HepG2 (cell line): Measurements from ENCODE around the gene MAT2A. TPM values are rescaled to one million over a fixed set of nuclear protein-coding genes. Genes with fewer than 3 reads are reported as not detected.
A peak's percentile ranks its signal among the peaks of the same experiment; 100 is the strongest.

Experiments used
- ATAD3A ChIP-seq: sonication (generic); formaldehyde crosslinking; IDR thresholded peaks from 2 replicates; pipeline ENCODE4 v1.4.0; 2020; ENCODE audit warnings: missing genetic modification reagents
- GLI4 ChIP-seq: sonication (generic); formaldehyde crosslinking; IDR thresholded peaks from 2 replicates; pipeline ENCODE4 v1.5.1; 2020; ENCODE audit warnings: missing genetic modification reagents, mild to moderate bottlenecking, moderate library complexity, borderline replicate concordance
- GPN1 ChIP-seq: sonication (generic); formaldehyde crosslinking; IDR thresholded peaks from 2 replicates; pipeline ENCODE4 v1.5.1; 2020; ENCODE audit warnings: missing genetic modification reagents, borderline replicate concordance
- ISL2 ChIP-seq: sonication (generic); formaldehyde crosslinking; IDR thresholded peaks from 2 replicates; pipeline ENCODE4 v1.5.0; 2020; ENCODE audit warnings: missing genetic modification reagents
- JUNB ChIP-seq: sonication (generic); formaldehyde crosslinking; IDR thresholded peaks from 2 replicates; pipeline ENCODE4 v1.8.0; 2022; ENCODE audit warnings: missing genetic modification reagents, mild to moderate bottlenecking, borderline replicate concordance
- MATR3 ChIP-seq: sonication (generic); formaldehyde crosslinking; IDR thresholded peaks from 2 replicates; pipeline ENCODE4 v1.4.0; 2020; ENCODE audit warnings: missing genetic modification reagents
- MLXIP ChIP-seq: sonication (generic); formaldehyde crosslinking; IDR thresholded peaks from 2 replicates; pipeline ENCODE4 v1.9.0; 2021; ENCODE audit warnings: missing genetic modification reagents, borderline replicate concordance
- RFXAP ChIP-seq: sonication (generic); formaldehyde crosslinking; IDR thresholded peaks from 2 replicates; pipeline ENCODE4 v1.4.0; 2020; ENCODE audit warnings: missing genetic modification reagents, borderline replicate concordance
- TAF15 ChIP-seq: fragments of 200-400 bp; formaldehyde crosslinking; IDR thresholded peaks from one replicate; pipeline ENCODE4 v1.6.1; 2018; ENCODE audit warnings: mild to moderate bottlenecking, low read depth, low read length; ENCODE audit not compliant: poor library complexity, severe bottlenecking
- TFDP2 ChIP-seq: sonication (generic); formaldehyde crosslinking; IDR thresholded peaks from 2 replicates; pipeline ENCODE4 v1.4.0; 2020; ENCODE audit warnings: missing genetic modification reagents
- THYN1 ChIP-seq: sonication (generic); formaldehyde crosslinking; IDR thresholded peaks from 2 replicates; pipeline ENCODE4 v1.8.1; 2023; ENCODE audit warnings: low read depth, mild to moderate bottlenecking, moderate library complexity, missing genetic modification reagents, borderline replicate concordance
- TP53 ChIP-seq: sonication (generic); formaldehyde crosslinking; conservative IDR thresholded peaks from 2 replicates; pipeline ENCODE4 v1.4.0; 2020; ENCODE audit warnings: missing genetic modification reagents
- ZFP62 ChIP-seq: sonication (generic); formaldehyde crosslinking; IDR thresholded peaks from 2 replicates; pipeline ENCODE4 v1.4.0; 2020; ENCODE audit warnings: missing genetic modification reagents
- ZNF326 ChIP-seq: sonication (generic); formaldehyde crosslinking; IDR thresholded peaks from 2 replicates; pipeline ENCODE4 v1.4.0; 2020; ENCODE audit warnings: missing genetic modification reagents, borderline replicate concordance
- ZNF335 ChIP-seq: sonication (generic); formaldehyde crosslinking; IDR thresholded peaks from 2 replicates; pipeline ENCODE4 v1.4.0; 2020; ENCODE audit warnings: missing genetic modification reagents
- ZNF350 ChIP-seq: sonication (generic); formaldehyde crosslinking; IDR thresholded peaks from 2 replicates; pipeline ENCODE4 v1.4.0; 2020; ENCODE audit warnings: mild to moderate bottlenecking, low read depth, missing genetic modification reagents, borderline replicate concordance
- ZNF549 ChIP-seq: sonication (generic); formaldehyde crosslinking; IDR thresholded peaks from 2 replicates; pipeline ENCODE4 v1.5.0; 2020; ENCODE audit warnings: missing genetic modification reagents
- ZNF678 ChIP-seq: sonication (generic); formaldehyde crosslinking; IDR thresholded peaks from 2 replicates; pipeline ENCODE4 v1.4.0; 2020; ENCODE audit warnings: mild to moderate bottlenecking, missing genetic modification reagents
- ZNF772 ChIP-seq: sonication (generic); formaldehyde crosslinking; IDR thresholded peaks from 2 replicates; pipeline ENCODE4 v1.5.0; 2020; ENCODE audit warnings: mild to moderate bottlenecking, missing genetic modification reagents
- polyA plus RNA-seq, 8 experiments: library from polyadenylated mRNA; depleted of rRNA in 3 of 8; stranded (reverse) in 7 of 8; unstranded in 1 of 8; fragments of >200 nt; fragmentation: Illumina TruSeq in 4 of 8; extraction: Trizol in 4 of 8; gene quantifications; 2 replicates each; pipeline versions ENCODE4 v1.2.1 to v1.2.3, GENCODE V29; 2011 to 2016; ENCODE audit warnings: low read depth in 4 of 8, missing spikeins in 1 of 8, mixed read lengths in 1 of 8; ENCODE audit not compliant: insufficient read depth in 1 of 8
- total RNA-seq, 5 experiments: library from RNA; depleted of rRNA; stranded (reverse); fragments of >200 nt; fragmentation: Illumina TruSeq; extraction: Trizol; gene quantifications; 2 replicates each; pipeline ENCODE4 v1.2.3, GENCODE V29; 2016; ENCODE audit warnings: low read depth in 1 of 5
- TF ChIP-seq, protein P1 (sequence below): sonication (generic); formaldehyde crosslinking; IDR thresholded peaks from 2 replicates; pipeline ENCODE4 v1.5.0; 2020; ENCODE audit warnings: missing genetic modification reagents
- TF ChIP-seq, protein P2 (sequence below): sonication (generic); formaldehyde crosslinking; IDR thresholded peaks from 2 replicates; pipeline ENCODE4 v1.5.0; 2020; ENCODE audit warnings: mild to moderate bottlenecking, missing genetic modification reagents, moderate library complexity
- TF ChIP-seq, protein P3 (sequence below): sonication (generic); formaldehyde crosslinking; IDR thresholded peaks from 2 replicates; pipeline ENCODE4 v1.8.1; 2023; ENCODE audit warnings: mild to moderate bottlenecking, moderate library complexity, missing genetic modification reagents

MAT2A gene
- total and polyA plus RNA-seq, 2 of the 13 experiments (the other 11 are each of a cell fraction or from before 2014, with no cell fraction given), result 155 to 331 TPM

DNA sequence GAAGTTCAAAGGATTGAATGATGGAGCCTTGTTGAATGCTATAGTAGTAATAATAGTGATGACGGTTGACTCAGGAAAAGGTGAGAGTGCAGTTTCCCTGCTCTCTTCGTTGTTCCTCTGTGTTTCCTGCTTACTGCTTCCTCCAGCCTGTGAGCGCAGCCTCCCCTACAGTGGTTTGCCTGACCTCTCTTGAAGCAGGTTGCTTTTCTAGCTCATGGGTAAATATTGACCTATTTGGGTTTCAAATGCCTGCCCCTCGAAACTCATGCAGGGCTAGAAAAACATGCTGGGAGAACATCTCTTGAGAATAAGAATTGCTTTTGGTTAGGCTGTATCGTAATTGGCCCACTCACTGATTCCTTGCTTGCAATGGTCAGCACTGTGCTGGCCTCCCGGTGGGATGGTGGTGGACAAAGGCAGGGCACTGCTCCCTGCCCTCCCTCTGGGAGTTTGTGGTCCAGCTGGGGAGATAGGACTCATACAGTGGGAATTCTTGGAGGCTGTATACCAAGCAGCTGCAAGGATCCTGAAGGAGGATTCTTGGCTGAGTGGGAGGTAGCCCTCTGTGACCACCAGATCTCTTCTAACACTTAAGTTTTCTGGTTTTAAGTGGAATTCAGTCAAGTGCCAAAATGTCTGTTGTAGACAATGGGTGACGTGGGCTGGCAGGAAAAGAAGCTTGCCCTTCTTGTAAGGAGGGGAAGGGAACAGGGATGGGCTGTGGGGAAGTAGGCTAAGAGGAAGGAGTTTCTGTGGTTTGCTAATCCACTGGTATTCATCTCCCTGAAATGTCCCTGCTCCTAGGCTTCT, 51.2 kb downstream of the MAT2A start (continued):
- TF ChIP-seq THYN1 (CRISPR knock-in tag) (no peak), ISL2 (CRISPR knock-in tag) (no peak), ZNF326 (CRISPR knock-in tag) (no peak), MATR3 (no peak), TFDP2 (CRISPR knock-in tag) (no peak; the same call in 1 of the 2 replicates), ZNF678 (CRISPR knock-in tag) (no peak), MLXIP (CRISPR knock-in tag) (no peak), ZNF772 (CRISPR knock-in tag) (no peak), ZNF549 (CRISPR knock-in tag) (no peak), JUNB (CRISPR knock-in tag) (no peak), GLI4 (CRISPR knock-in tag) (0 out of 2 replicates have a peak, but pooled peaks have one; percentile 15), ZNF350 (CRISPR knock-in tag) (peak; percentile 83), TAF15 (no peak), TP53 (CRISPR knock-in tag) (no peak), RFXAP (CRISPR knock-in tag) (no peak), ZNF335 (no peak), GPN1 (CRISPR knock-in tag) (no peak), ATAD3A (CRISPR knock-in tag) (no peak), ZFP62 (CRISPR knock-in tag) (no peak)
- TF ChIP-seq, protein P1, sequence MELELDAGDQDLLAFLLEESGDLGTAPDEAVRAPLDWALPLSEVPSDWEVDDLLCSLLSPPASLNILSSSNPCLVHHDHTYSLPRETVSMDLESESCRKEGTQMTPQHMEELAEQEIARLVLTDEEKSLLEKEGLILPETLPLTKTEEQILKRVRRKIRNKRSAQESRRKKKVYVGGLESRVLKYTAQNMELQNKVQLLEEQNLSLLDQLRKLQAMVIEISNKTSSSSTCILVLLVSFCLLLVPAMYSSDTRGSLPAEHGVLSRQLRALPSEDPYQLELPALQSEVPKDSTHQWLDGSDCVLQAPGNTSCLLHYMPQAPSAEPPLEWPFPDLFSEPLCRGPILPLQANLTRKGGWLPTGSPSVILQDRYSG (CRISPR knock-in tag), result no peak
- TF ChIP-seq, protein P2, sequence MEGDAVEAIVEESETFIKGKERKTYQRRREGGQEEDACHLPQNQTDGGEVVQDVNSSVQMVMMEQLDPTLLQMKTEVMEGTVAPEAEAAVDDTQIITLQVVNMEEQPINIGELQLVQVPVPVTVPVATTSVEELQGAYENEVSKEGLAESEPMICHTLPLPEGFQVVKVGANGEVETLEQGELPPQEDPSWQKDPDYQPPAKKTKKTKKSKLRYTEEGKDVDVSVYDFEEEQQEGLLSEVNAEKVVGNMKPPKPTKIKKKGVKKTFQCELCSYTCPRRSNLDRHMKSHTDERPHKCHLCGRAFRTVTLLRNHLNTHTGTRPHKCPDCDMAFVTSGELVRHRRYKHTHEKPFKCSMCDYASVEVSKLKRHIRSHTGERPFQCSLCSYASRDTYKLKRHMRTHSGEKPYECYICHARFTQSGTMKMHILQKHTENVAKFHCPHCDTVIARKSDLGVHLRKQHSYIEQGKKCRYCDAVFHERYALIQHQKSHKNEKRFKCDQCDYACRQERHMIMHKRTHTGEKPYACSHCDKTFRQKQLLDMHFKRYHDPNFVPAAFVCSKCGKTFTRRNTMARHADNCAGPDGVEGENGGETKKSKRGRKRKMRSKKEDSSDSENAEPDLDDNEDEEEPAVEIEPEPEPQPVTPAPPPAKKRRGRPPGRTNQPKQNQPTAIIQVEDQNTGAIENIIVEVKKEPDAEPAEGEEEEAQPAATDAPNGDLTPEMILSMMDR (CRISPR knock-in tag), result peak; percentile 34
- TF ChIP-seq, protein P3, sequence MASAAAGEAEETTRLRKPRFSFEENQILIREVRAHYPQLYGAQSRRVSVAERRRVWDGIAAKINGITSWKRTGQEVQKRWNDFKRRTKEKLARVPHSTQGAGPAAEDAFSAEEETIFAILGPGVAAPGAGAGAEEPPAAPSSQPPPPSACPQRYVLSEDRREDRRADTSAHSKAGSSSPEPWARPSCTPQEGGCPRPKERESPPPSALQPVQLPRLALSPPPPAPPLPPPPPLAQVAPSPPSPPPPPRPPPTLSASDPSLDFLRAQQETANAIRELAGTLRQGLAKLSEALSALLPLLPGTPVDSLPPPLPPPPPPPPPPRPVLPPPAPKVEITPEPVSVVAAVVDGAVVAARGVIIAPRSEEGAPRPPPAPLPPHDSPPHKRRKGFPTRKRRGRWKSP (CRISPR knock-in tag), result 0 out of 2 replicates have a peak, but pooled peaks have one; percentile 16
